SU-DHL-6 (cell line): ENCODE data around the gene MCOLN2.

Source experiments
- H2AFZ ChIP-seq: fragments of 200-600 bp; sonication (generic); 2 replicates; pipeline ENCODE4 v1.6.1; 2014; ENCODE audit warnings: low read depth, mild to moderate bottlenecking, moderate library complexity, mixed read lengths, antibody characterized with exemption, low read length; ENCODE audit not compliant: severe bottlenecking
- H3F3A ChIP-seq: fragments of 200-600 bp; shearing (Covaris generic); 2 replicates; pipeline ENCODE4 v1.6.0; 2016; ENCODE audit warnings: antibody characterized with exemption, mild to moderate bottlenecking; ENCODE audit not compliant: insufficient read depth
- H3K27ac ChIP-seq: fragments of 200-600 bp; sonication (generic); 2 replicates; pipeline ENCODE4 v1.5.1; 2016; ENCODE audit warnings: low read depth, mild to moderate bottlenecking, low read length, moderate library complexity, mixed read lengths
- H3K27me3 ChIP-seq: fragments of 200-600 bp; sonication (generic), shearing (Covaris generic); 2 replicates; pipeline ENCODE4 v1.6.0; 2014; ENCODE audit warnings: mild to moderate bottlenecking, low read length
- H3K36me3 ChIP-seq: fragments of 200-600 bp; sonication (generic); 2 replicates; pipeline ENCODE4 v1.6.1; 2014; ENCODE audit warnings: mild to moderate bottlenecking, low read length, mixed read lengths
- H3K4me2 ChIP-seq: fragments of 300-600, 200-600 bp; shearing (Covaris generic), sonication (generic); 2 replicates; pipeline ENCODE4 v1.6.0; 2014; ENCODE audit warnings: low read length, low read depth, mild to moderate bottlenecking; ENCODE audit not compliant: poor library complexity, severe bottlenecking
- H3K4me3 ChIP-seq: fragments of 200-600 bp; sonication (generic); 2 replicates; pipeline ENCODE4 v1.5.1; 2014; ENCODE audit warnings: antibody characterized with exemption, low read length, mild to moderate bottlenecking, mixed read lengths; ENCODE audit not compliant: insufficient read depth, poor library complexity, severe bottlenecking
- H3K79me2 ChIP-seq: fragments of 200-600 bp; sonication (generic); 2 replicates; pipeline ENCODE4 v1.6.1; 2014; ENCODE audit warnings: mild to moderate bottlenecking, low read length, moderate library complexity; ENCODE audit not compliant: insufficient read depth
- H3K9ac ChIP-seq: fragments of 200-600 bp; sonication (generic); 2 replicates; pipeline ENCODE4 v1.7.0; 2014; ENCODE audit warnings: mild to moderate bottlenecking, low read length
- H3K9me2 ChIP-seq: fragments of 200-600 bp; sonication (generic); replicated peaks from 2 replicates; pipeline ENCODE4 v1.6.1; 2014; ENCODE audit warnings: low read length; ENCODE audit not compliant: insufficient read depth
- H3K9me3 ChIP-seq: fragments of 200-600 bp; sonication (generic); 2 replicates; pipeline ENCODE4 v1.6.1; 2014; ENCODE audit warnings: low read length, mixed read lengths; ENCODE audit not compliant: insufficient read depth
- H4K20me1 ChIP-seq: fragments of 200-600 bp; sonication (generic); 2 replicates; pipeline ENCODE4 v1.6.1; 2014; ENCODE audit warnings: low read depth, mild to moderate bottlenecking, antibody characterized with exemption, low read length, moderate library complexity, mixed read lengths
- CTCF ChIP-seq: fragments of 200-600 bp; sonication (generic); IDR thresholded peaks from one replicate; pipeline ENCODE4 v1.5.1; 2017; ENCODE audit warnings: antibody characterized with exemption, mild to moderate bottlenecking, low read length, moderate library complexity; ENCODE audit not compliant: insufficient read depth, poor library complexity, severe bottlenecking
- EZH2phosphoT487 ChIP-seq: fragments of 200-600 bp; sonication (generic), shearing (Covaris generic); conservative IDR thresholded peaks from 2 replicates; pipeline ENCODE4 v1.6.1; 2018; ENCODE audit warnings: mild to moderate bottlenecking, antibody characterized with exemption, low read length, moderate library complexity, mixed read lengths

The MCOLN2 gene

GRCh38 chr1:84920159-84920558 lies 76.8 kb downstream of the MCOLN2 start:
- TF ChIP-seq EZH2phosphoT487 (no peak), CTCF (no peak)
- H3K9me3 ChIP-seq, result no peaks in the 10 kb centered on the region
- no peaks in the 10 kb centered on the region for H3K9me2 ChIP-seq
- H3K9ac ChIP-seq, result no peak overlapping the region
- no peaks in the 10 kb centered on the region for H4K20me1 ChIP-seq
- H2AFZ ChIP-seq, result no peak overlapping the region
- no peak overlapping the region for H3K27ac ChIP-seq
- no peak overlapping the region for H3K4me3 ChIP-seq
- H3K79me2 ChIP-seq, result no peaks in the 10 kb centered on the region
- H3K36me3 ChIP-seq, result no peaks in the 10 kb centered on the region
- H3K27me3 ChIP-seq, result no peaks in the 10 kb centered on the region
- no peaks in the 10 kb centered on the region for H3F3A ChIP-seq
- no peak overlapping the region for H3K4me2 ChIP-seq

GRCh38 chr1:84919461-84919970 lies 77.4 kb downstream of the MCOLN2 start:
- Histone ChIP-seq H3K27me3 (no peaks in the 10 kb centered on the region), H3F3A (no peaks in the 10 kb centered on the region), H3K36me3 (no peaks in the 10 kb centered on the region), H3K9me2 (no peaks in the 10 kb centered on the region), H3K9me3 (no peaks in the 10 kb centered on the region), H2AFZ (no peak overlapping the region), H3K4me2 (no peak overlapping the region), H3K4me3 (no peak overlapping the region), H3K9ac (no peak overlapping the region), H3K79me2 (no peaks in the 10 kb centered on the region), H4K20me1 (no peaks in the 10 kb centered on the region), H3K27ac (no peak overlapping the region)
- TF ChIP-seq CTCF, result no peak
- TF ChIP-seq EZH2phosphoT487, result no peak

GRCh38 chr1:84918726-84919336 lies 78.1 kb downstream of the MCOLN2 start:
- H3K27me3 ChIP-seq, result no peaks in the 10 kb centered on the region
- H3K9ac ChIP-seq, result no peak overlapping the region
- H2AFZ ChIP-seq, result no peak overlapping the region
- no peaks in the 10 kb centered on the region for H3F3A ChIP-seq
- H3K4me3 ChIP-seq, result no peak overlapping the region
- no peak overlapping the region for H3K27ac ChIP-seq
- no peaks in the 10 kb centered on the region for H3K9me2 ChIP-seq
- H4K20me1 ChIP-seq, result no peaks in the 10 kb centered on the region
- no peak for TF ChIP-seq EZH2phosphoT487
- TF ChIP-seq CTCF, result no peak
- no peaks in the 10 kb centered on the region for H3K79me2 ChIP-seq
- no peaks in the 10 kb centered on the region for H3K9me3 ChIP-seq
- no peaks in the 10 kb centered on the region for H3K36me3 ChIP-seq
- no peak overlapping the region for H3K4me2 ChIP-seq
